ENCODE results near the gene ZGPAT. TPM values are rescaled to one million over a fixed set of nuclear protein-coding genes. Genes with fewer than 3 reads are reported as not detected.
"Not testable (repeated sequence)": the region's sequence is repeated elsewhere in the genome, so short reads cannot be mapped to it uniquely, and the experiment has no call there.

ZGPAT gene
- total RNA-seq, 2 donors from 2014 or later, result 27.2 to 41.4 TPM

DNA sequence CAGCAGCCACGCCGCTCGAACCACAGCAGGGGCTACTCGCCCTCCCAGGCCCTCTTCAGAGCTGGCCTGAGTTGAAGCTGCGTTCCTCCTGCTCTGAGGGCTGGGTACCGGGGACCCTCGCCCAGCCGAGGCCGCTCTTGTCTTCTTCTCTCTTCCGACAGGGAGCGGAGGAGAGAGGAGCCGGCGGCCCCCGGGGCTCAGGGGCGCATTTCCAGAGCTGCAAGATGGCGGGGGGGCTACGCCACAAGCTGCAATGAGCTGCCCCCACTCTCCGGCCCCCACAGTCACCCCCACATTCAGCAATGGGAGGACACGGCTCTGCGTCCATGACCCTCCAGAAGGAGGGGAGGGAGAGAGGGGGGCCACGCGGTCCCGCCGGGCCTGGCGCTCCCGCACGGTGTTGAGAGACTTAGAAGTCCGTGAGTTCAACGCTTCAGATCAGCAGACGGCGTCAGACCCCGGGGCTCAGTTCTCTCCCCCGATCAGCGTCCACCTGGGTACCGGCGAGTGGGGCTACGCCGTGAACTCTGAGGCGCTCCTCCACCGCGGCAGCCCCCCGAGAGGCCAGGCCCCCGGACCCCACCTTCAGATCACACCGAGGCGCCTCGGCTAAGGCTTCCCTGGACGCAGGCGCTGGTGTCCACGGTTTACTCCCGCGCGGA is 63.3 kb downstream of the ZGPAT start:
- intact Hi-C loops (cut with DNase I), result no loop called here
- Histone ChIP-seq H3K36me3 (no peaks in the 10 kb centered on the region), H3K9me3 (no peaks in the 10 kb centered on the region), H3K9ac (ENCODE audit: low read depth in 2 of 2, low read length in 2 of 2) (no peak overlapping the region), H3K4me1 (no peaks in the 10 kb centered on the region), H3K27me3 (no peaks in the 10 kb centered on the region), H3K4me3 (no peak overlapping the region), H3K27ac (no peak overlapping the region)
- TF ChIP-seq CTCF (IDR thresholded peaks at IDR 0.05), result no peak
- DNase-seq, result no peak

DNA sequence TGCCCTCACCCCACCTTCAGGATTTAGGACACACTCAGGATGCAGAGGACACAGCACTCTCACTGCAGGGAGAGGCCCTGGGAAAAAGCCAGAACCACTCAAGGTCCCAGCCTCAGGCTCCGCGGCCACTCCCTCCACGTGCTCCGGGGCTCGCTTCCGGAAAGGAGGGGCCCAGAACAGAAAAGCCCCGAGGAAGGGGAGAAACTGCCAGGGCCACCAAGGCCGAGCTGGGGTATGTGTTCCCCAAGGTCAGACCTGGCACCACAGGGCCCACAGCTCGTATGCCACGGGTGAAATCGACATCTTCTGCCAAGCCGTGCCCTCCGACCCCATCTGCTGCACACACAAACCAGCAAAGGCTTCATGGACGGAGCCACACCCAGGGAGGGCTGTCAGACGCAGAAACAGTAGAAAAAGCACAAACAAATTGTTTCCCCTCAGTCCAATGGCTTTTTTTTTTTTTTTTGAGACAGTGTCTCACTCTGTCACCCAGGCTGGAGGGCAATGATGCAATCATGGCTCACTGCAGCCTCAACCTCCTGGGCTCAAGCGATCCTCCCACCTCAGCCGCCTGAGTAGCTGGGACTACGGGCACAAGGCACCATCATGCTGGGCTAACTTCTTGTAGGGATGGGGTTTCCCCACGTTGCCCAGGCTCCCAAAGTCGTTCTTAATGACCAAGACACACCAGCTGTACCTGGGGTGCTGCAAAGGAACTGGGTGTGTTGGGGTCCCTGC is 65.1 kb downstream of the ZGPAT start:
- no peak overlapping the region for H3K9ac ChIP-seq (ENCODE audit: low read depth in 2 of 2, low read length in 2 of 2)
- no peak for DNase-seq
- intact Hi-C loops (cut with DNase I), result no loop called here
- TF ChIP-seq CTCF (IDR thresholded peaks at IDR 0.05), result no peak
- no peaks in the 10 kb centered on the region for H3K27me3 ChIP-seq
- no peaks in the 10 kb centered on the region for H3K36me3 ChIP-seq
- H3K4me3 ChIP-seq, result no peak overlapping the region
- H3K9me3 ChIP-seq, result no peaks in the 10 kb centered on the region
- H3K4me1 ChIP-seq, result no peaks in the 10 kb centered on the region
- H3K27ac ChIP-seq, result no peak overlapping the region

DNA sequence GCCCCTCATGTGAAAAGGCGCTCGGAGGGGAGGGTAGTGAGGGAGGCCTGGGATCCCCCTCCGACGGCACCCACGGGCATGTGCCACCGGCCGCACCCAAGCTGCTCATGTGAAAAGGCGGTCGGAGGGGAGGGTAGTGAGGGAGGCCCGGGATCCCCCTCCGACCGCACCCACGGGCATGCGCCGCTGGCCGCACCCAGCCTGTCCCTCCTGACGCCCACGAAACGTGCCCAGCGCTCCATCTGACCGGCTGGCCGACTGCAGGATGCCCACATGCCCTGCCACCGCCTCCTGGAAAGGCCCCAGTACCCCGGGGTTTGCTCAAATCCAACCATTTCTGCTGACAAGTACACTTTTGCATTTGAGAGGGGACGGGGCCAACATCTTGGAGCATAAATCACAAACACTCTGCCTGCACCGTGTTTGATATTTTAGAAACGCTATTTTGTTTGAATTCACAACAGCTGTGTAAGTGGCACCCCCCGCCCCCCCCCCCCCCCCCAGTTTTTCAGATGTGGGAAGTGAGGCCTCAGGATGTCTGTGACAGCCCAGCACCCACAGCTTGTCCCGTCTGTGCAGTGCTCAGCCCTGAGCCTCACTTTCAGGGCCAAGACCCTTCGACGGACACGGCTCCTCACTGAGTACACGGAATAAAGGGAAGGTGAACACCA is 65.9 kb downstream of the ZGPAT start:
- TF ChIP-seq CTCF (IDR thresholded peaks at IDR 0.05), result no peak
- Histone ChIP-seq H3K4me1 (no peaks in the 10 kb centered on the region), H3K36me3 (no peaks in the 10 kb centered on the region), H3K27me3 (no peaks in the 10 kb centered on the region), H3K4me3 (no peak overlapping the region), H3K9me3 (no peaks in the 10 kb centered on the region), H3K9ac (ENCODE audit: low read depth in 2 of 2, low read length in 2 of 2) (no peak overlapping the region), H3K27ac (no peak overlapping the region)
- intact Hi-C loops (cut with DNase I), result no loop called here
- no peak for DNase-seq

GRCh38 chr20:63774306-63774705 is 66.5 kb downstream of the ZGPAT start:
- intact Hi-C loops (cut with DNase I), result no loop called here
- no peaks in the 10 kb centered on the region for H3K9me3 ChIP-seq
- no peak overlapping the region for H3K9ac ChIP-seq (ENCODE audit: low read depth in 2 of 2, low read length in 2 of 2)
- H3K27ac ChIP-seq, result no peak overlapping the region
- no peaks in the 10 kb centered on the region for H3K4me1 ChIP-seq
- no peak overlapping the region for H3K4me3 ChIP-seq
- TF ChIP-seq CTCF (IDR thresholded peaks at IDR 0.05), result no peak
- no peaks in the 10 kb centered on the region for H3K27me3 ChIP-seq
- no peaks in the 10 kb centered on the region for H3K36me3 ChIP-seq
- no peak for DNase-seq

DNA sequence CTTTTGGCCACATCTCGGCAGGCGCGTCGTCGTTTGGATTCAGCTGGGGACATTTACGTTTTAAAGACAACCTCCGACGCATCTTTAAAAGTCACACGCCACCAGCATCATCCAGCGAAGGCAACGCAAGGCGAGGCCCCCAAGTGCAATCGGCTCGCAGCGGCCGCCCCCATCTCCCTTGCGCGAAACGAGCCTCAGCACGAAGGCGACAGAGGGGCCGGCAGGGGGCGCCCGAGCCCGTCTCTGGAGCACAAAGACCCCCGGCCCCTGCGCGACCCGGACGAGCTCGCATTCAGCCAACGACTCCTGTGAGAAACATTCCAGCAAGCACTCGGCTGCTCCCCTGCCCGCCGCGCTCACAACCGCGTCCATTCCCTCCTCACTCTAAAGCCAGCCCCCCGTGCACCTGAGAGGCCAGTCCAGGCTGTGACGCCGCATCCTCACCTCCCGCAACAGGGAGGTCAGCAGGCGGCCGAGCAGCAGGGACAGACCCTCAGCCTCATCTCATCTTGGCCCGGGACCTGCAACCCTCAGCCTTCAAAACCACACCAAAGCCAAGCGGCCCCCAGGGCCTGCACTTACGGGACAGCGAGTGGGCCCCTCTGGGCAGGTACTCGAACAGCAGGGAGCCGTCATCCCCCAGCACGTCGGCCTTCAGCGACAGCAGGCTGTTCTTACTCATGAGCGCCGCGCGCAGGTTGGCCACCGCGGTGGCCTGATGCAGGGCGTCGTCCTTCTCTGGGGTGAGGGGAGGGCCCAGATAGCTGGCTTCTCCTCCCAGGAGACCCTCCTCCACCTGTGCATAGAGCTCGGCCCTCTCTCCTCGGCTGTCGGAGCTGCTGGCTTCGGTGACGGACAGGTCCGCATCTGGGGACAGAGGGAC is 67.5 kb downstream of the ZGPAT start:
- H3K4me3 ChIP-seq, result no peak overlapping the region
- DNase-seq, result no peak

DNA sequence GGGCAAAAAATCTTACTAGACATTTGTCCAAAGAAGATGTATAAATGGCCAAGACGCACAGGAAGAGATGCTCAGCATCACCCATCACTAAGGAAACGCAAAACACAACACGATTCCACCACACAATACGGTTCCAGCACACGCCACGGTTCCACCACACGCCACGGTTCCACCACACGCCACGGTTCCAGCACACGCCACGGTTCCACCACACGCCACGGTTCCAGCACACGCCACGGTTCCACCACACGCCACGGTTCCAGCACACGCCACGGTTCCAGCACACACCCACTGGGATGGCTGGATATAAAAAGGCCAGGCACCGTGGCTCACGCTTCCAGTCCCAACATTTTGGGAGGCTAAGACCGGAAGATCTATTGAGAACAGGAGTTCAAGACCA is 69.0 kb downstream of the ZGPAT start:
- H3K4me3 ChIP-seq; H3K36me3 ChIP-seq; H3K27ac ChIP-seq; H3K27me3 ChIP-seq; H3K9ac ChIP-seq (ENCODE audit: low read depth in 2 of 2, low read length in 2 of 2); intact Hi-C loops (cut with DNase I); DNase-seq; H3K9me3 ChIP-seq; H3K4me1 ChIP-seq: not testable (repeated sequence)

More for the DNA sequence above, 67.5 kb downstream of the ZGPAT start:
- peak; percentile 58 for TF ChIP-seq CTCF (IDR thresholded peaks at IDR 0.05)
- Histone ChIP-seq H3K27me3 (no peaks in the 10 kb centered on the region), H3K9me3 (no peaks in the 10 kb centered on the region), H3K27ac (no peak overlapping the region), H3K9ac (ENCODE audit: low read depth in 2 of 2, low read length in 2 of 2) (no peak overlapping the region), H3K36me3 (no peaks in the 10 kb centered on the region), H3K4me1 (no peaks in the 10 kb centered on the region)
- intact Hi-C loops (cut with DNase I), result no loop called here
